Measurements from ENCODE around the gene TTC28. TPM values are rescaled to one million over a fixed set of nuclear protein-coding genes. Genes with fewer than 3 reads are reported as not detected.
A peak's percentile ranks its signal among the peaks of the same experiment; 100 is the strongest.

TTC28 gene
- total RNA-seq, 2 donors from 2014 or later: 4.2 to 5.4 TPM

GRCh38 chr22:28282405-28283067, 397.1 kb downstream of the TTC28 start:
- DNase-seq (no peak), ATAC-seq (replicated peaks in 1 of 2) (no peak)
- Mint-ChIP-seq H3K4me3 (no peak overlapping the region), H3K27ac (no peak overlapping the region), H3K9me3 (no peaks in the 10 kb centered on the region), H3K27me3 (ENCODE audit: low read depth) (no peaks in the 10 kb centered on the region), H3K36me3 (ENCODE audit: insufficient read depth in 2 of 2) (no peaks in the 10 kb centered on the region), H3K4me1 (ENCODE audit: low read depth) (no peaks in the 10 kb centered on the region)

- H3K4me1 Mint-ChIP-seq (ENCODE audit: low read depth): no peaks in the 10 kb centered on the region
- H3K27me3 Mint-ChIP-seq (ENCODE audit: low read depth): no peaks in the 10 kb centered on the region
- H3K27ac Mint-ChIP-seq: no peak overlapping the region
- H3K4me3 Mint-ChIP-seq: no peak overlapping the region
- ATAC-seq (replicated peaks in 1 of 2) (no peak), DNase-seq (no peak)
- no peaks in the 10 kb centered on the region for H3K36me3 Mint-ChIP-seq (ENCODE audit: insufficient read depth in 2 of 2)
- no peaks in the 10 kb centered on the region for H3K9me3 Mint-ChIP-seq
Observed at GRCh38 chr22:28279888-28280287, 399.8 kb downstream of the TTC28 start.

- ATAC-seq (replicated peaks in 1 of 2) (no peak), DNase-seq (no peak)
- no peaks in the 10 kb centered on the region for H3K4me1 Mint-ChIP-seq (ENCODE audit: low read depth)
- H3K36me3 Mint-ChIP-seq (ENCODE audit: insufficient read depth in 2 of 2): no peaks in the 10 kb centered on the region
- no peaks in the 10 kb centered on the region for H3K27me3 Mint-ChIP-seq (ENCODE audit: low read depth)
- H3K4me3 Mint-ChIP-seq: no peak overlapping the region
- H3K27ac Mint-ChIP-seq: no peak overlapping the region
- peaks cover 0 to 3% of the 10 kb centered on the region in 2 donors for H3K9me3 Mint-ChIP-seq
Observed at GRCh38 chr22:28269277-28269676, 410.4 kb downstream of the TTC28 start.

GRCh38 chr22:28268850-28269249, 410.8 kb downstream of the TTC28 start:
- no peak for DNase-seq
- Mint-ChIP-seq H3K27ac (no peak overlapping the region), H3K9me3 (peaks cover 0 to 3% of the 10 kb centered on the region in 2 donors), H3K27me3 (ENCODE audit: low read depth) (no peaks in the 10 kb centered on the region), H3K4me3 (no peak overlapping the region), H3K36me3 (ENCODE audit: insufficient read depth in 2 of 2) (no peaks in the 10 kb centered on the region), H3K4me1 (ENCODE audit: low read depth) (no peaks in the 10 kb centered on the region)
- no peak for ATAC-seq (replicated peaks in 1 of 2)

- H3K4me1 Mint-ChIP-seq (ENCODE audit: low read depth): no peaks in the 10 kb centered on the region
- DNase-seq: no peak
- H3K36me3 Mint-ChIP-seq (ENCODE audit: insufficient read depth in 2 of 2): no peaks in the 10 kb centered on the region
- no peak for ATAC-seq (replicated peaks in 1 of 2)
- H3K27me3 Mint-ChIP-seq (ENCODE audit: low read depth): no peaks in the 10 kb centered on the region
- H3K4me3 Mint-ChIP-seq: no peak overlapping the region
- peaks cover 0 to 3% of the 10 kb centered on the region in 2 donors for H3K9me3 Mint-ChIP-seq
- H3K27ac Mint-ChIP-seq: no peak overlapping the region
Observed at GRCh38 chr22:28268171-28268570, 411.5 kb downstream of the TTC28 start.

GRCh38 chr22:28260619-28261018, 419.0 kb downstream of the TTC28 start:
- Mint-ChIP-seq H3K9me3 (no peaks in the 10 kb centered on the region), H3K27me3 (ENCODE audit: low read depth) (no peaks in the 10 kb centered on the region), H3K4me1 (ENCODE audit: low read depth) (no peaks in the 10 kb centered on the region), H3K4me3 (no peak overlapping the region), H3K36me3 (ENCODE audit: insufficient read depth in 2 of 2) (no peaks in the 10 kb centered on the region), H3K27ac (no peak overlapping the region)
- DNase-seq (no peak), ATAC-seq (replicated peaks in 1 of 2) (no peak)

GRCh38 chr22:28259774-28260312, 419.8 kb downstream of the TTC28 start:
- ATAC-seq (replicated peaks in 1 of 2) (no peak), DNase-seq (no peak)
- Mint-ChIP-seq H3K4me3 (no peak overlapping the region), H3K4me1 (ENCODE audit: low read depth) (no peaks in the 10 kb centered on the region), H3K27me3 (ENCODE audit: low read depth) (no peaks in the 10 kb centered on the region), H3K27ac (no peak overlapping the region), H3K36me3 (ENCODE audit: insufficient read depth in 2 of 2) (no peaks in the 10 kb centered on the region), H3K9me3 (no peaks in the 10 kb centered on the region)

GRCh38 chr22:28254396-28254795, 425.2 kb downstream of the TTC28 start:
- Mint-ChIP-seq H3K27ac (no peak overlapping the region), H3K36me3 (ENCODE audit: insufficient read depth in 2 of 2) (no peaks in the 10 kb centered on the region), H3K27me3 (ENCODE audit: low read depth) (no peaks in the 10 kb centered on the region), H3K4me3 (no peak overlapping the region), H3K9me3 (no peaks in the 10 kb centered on the region), H3K4me1 (ENCODE audit: low read depth) (no peaks in the 10 kb centered on the region)
- DNase-seq (no peak), ATAC-seq (replicated peaks in 1 of 2) (no peak)

- ATAC-seq (replicated peaks in 1 of 2) (no peak), DNase-seq (no peak)
- Mint-ChIP-seq H3K9me3 (no peaks in the 10 kb centered on the region), H3K4me1 (ENCODE audit: low read depth) (no peaks in the 10 kb centered on the region), H3K36me3 (ENCODE audit: insufficient read depth in 2 of 2) (no peaks in the 10 kb centered on the region), H3K27me3 (ENCODE audit: low read depth) (no peaks in the 10 kb centered on the region), H3K4me3 (no peak overlapping the region), H3K27ac (no peak overlapping the region)
Observed at GRCh38 chr22:28252539-28252938, 427.1 kb downstream of the TTC28 start.

GRCh38 chr22:28250036-28250695, 429.5 kb downstream of the TTC28 start:
- Mint-ChIP-seq H3K27ac (no peak overlapping the region), H3K36me3 (ENCODE audit: insufficient read depth in 2 of 2) (no peaks in the 10 kb centered on the region), H3K27me3 (ENCODE audit: low read depth) (no peaks in the 10 kb centered on the region), H3K4me3 (no peak overlapping the region), H3K4me1 (ENCODE audit: low read depth) (no peaks in the 10 kb centered on the region), H3K9me3 (no peaks in the 10 kb centered on the region)
- DNase-seq: no peak
- ATAC-seq (replicated peaks in 1 of 2): no peak

- ATAC-seq (replicated peaks in 1 of 2) (no peak), DNase-seq (no peak)
- no peaks in the 10 kb centered on the region for H3K27me3 Mint-ChIP-seq (ENCODE audit: low read depth)
- no peaks in the 10 kb centered on the region for H3K4me1 Mint-ChIP-seq (ENCODE audit: low read depth)
- no peaks in the 10 kb centered on the region for H3K36me3 Mint-ChIP-seq (ENCODE audit: insufficient read depth in 2 of 2)
- H3K9me3 Mint-ChIP-seq: no peaks in the 10 kb centered on the region
- no peak overlapping the region for H3K4me3 Mint-ChIP-seq
- no peak overlapping the region for H3K27ac Mint-ChIP-seq
Observed at GRCh38 chr22:28249402-28249801, 430.2 kb downstream of the TTC28 start.

- no peaks in the 10 kb centered on the region for H3K36me3 Mint-ChIP-seq (ENCODE audit: insufficient read depth in 2 of 2)
- no peak overlapping the region for H3K27ac Mint-ChIP-seq
- H3K27me3 Mint-ChIP-seq (ENCODE audit: low read depth): no peaks in the 10 kb centered on the region
- H3K4me1 Mint-ChIP-seq (ENCODE audit: low read depth): no peaks in the 10 kb centered on the region
- ATAC-seq (replicated peaks in 1 of 2) (peak in 1 of 2 donors; percentile 33), DNase-seq (no peak)
- H3K4me3 Mint-ChIP-seq: no peak overlapping the region
- no peaks in the 10 kb centered on the region for H3K9me3 Mint-ChIP-seq
Observed at GRCh38 chr22:28247667-28248363, 431.8 kb downstream of the TTC28 start.

GRCh38 chr22:28247136-28247535, 432.5 kb downstream of the TTC28 start:
- Mint-ChIP-seq H3K27ac (no peak overlapping the region), H3K9me3 (no peaks in the 10 kb centered on the region), H3K4me3 (no peak overlapping the region), H3K4me1 (ENCODE audit: low read depth) (no peaks in the 10 kb centered on the region), H3K36me3 (ENCODE audit: insufficient read depth in 2 of 2) (no peaks in the 10 kb centered on the region), H3K27me3 (ENCODE audit: low read depth) (no peaks in the 10 kb centered on the region)
- DNase-seq (no peak), ATAC-seq (replicated peaks in 1 of 2) (no peak)

Measured in activated T-cell treated with anti-CD3 and anti-CD28 coated beads, Interleukin-2, amount 50 U/mL, for 72 hours (primary cell).